Measurements from ENCODE around the gene ALPK3.
A peak's percentile ranks its signal among the peaks of the same experiment; 100 is the strongest.
"Not testable (repeated sequence)": the region's sequence is repeated elsewhere in the genome, so short reads cannot be mapped to it uniquely, and the experiment has no call there.

Gene ALPK3

DNA sequence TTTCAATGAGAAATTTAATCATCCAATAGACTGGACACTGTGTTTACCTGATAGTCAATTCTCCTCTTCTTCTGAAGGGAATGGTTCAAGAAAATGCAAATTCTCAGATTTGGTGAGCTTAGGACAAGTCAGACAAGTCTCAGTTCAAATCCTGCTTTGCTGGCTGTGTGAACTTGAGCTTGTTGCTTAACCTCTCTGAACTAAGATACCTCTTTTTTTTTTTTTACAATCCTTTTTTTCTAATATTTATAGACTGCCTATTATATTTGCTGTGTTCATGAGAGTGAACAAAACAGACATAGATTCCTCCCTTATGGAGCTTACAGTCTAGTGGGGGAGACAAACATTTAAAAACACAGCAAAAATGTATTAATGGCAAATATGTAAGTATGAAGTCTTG, 59.1 kb downstream of the ALPK3 start:
- ATAC-seq, result no peak

GRCh38 chr15:84877701-84878100, 60.5 kb downstream of the ALPK3 start:
- not testable (repeated sequence) for ATAC-seq

DNA sequence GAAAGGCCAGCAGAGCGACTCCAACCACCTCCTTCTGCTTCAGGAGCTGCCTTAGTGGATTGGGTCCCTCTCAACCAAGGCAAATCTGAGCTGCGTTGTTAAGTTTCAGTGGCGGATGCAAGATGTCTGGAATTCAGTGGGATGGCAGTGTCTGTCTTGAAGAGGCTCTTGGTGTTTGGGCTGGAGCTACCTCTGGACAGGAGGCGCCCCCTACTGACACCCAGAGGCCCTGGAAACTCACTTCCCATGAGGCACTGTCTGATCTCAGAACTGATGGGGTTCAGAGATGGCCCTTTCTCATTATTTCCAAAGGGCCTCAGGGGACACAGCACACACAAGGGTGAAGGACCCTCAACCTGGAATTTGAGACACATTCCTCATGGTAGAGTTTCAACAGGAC, 61.3 kb downstream of the ALPK3 start:
- peak; percentile 64 to 73 for ATAC-seq

DNA sequence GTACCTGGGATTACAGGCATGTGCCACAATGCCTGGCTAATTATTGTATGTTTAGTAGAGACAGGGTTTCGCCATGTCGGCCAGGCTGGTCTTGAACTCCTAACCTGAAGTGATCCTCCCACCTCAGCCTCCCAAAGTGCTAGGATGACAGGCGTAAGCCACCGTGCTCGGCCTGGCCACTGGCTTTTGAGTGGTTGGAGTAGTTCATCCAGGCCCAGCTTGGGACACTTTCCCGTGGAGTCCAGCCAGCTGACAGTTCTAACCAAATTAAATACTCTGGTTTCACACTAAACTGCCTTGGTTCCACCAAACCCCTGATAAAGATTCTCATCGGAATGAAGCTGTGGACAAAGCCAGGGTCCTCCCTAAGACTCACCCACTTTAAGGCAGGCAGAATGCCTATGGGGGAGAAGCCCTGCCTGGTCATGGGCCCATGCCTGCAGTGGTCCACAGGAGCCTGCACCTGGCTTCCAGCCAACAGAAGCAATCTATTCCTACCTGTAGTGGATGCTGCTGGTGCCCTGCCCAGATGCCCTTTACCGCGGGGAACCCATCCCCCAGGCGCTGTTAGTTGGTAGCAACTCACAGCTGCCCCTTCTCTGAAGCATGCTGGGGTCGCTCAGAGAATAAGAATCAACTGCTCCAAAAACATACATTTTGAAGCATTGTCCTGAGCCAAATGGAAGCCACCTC, 62.1 kb downstream of the ALPK3 start:
- no peak for ATAC-seq

- no peak for ATAC-seq
These were observed 62.9 kb downstream of the ALPK3 start for GRCh38 chr15:84880007-84880406.

- ATAC-seq, result no peak
These were observed 63.8 kb downstream of the ALPK3 start for GRCh38 chr15:84880822-84881519.

- ATAC-seq, result no peak
These were observed 64.3 kb downstream of the ALPK3 start for GRCh38 chr15:84881520-84881830.

- no peak for ATAC-seq
These were observed 66.3 kb downstream of the ALPK3 start for GRCh38 chr15:84883466-84883865.

GRCh38 chr15:84883916-84884781, 67.0 kb downstream of the ALPK3 start, which contains the start of gene SLC28A1:
TSS of gene SLC28A1 (plus strand) at chr15:84884662. CDS start at chr15:84887761, 3,099 bp downstream.
- no peak for ATAC-seq

GRCh38 chr15:84885801-84886200, 68.6 kb downstream of the ALPK3 start:
- no peak for ATAC-seq

DNA sequence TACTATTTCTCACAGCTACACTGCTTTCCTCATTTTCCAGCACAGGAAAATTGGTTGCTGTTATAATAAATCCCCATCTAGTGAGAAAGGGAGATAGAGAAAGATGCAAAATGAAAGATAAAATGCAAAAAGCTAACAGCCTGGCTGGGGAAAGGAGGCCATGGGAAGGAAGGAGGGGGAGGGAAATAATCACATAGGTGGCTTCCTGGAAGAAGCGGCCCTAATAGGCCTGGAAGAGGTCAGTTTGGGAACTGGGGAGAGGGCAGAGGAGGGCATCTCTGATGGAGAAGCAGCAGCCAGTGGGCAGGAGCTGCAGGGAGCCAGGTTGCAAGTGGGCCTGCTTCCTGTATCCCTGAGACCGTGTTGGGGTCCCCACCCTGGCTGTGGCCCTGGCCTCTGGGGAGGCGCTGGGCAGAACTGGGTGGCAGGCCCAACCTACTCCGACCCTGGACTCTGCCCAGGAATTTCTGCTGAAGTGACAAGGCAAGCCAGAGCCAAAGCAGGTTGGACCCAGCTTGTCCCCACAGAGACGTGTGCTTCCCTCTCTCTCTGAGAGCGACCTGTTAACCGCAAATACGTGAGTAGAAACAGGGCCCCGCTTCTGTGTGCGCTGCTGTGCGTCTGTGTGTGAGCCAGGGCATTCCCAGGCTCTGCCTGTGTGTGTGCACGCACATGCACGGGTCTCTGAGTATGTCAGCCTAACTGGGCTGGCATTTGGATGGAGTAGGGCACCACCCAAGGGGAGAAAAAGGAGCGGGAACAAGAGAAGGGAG, 69.2 kb downstream of the ALPK3 start:
- no peak for ATAC-seq

GRCh38 chr15:84886984-84887299, 69.8 kb downstream of the ALPK3 start:
- ATAC-seq, result no peak

- no peak for ATAC-seq
These were observed 70.8 kb downstream of the ALPK3 start for GRCh38 chr15:84887938-84888337.

GRCh38 chr15:84888639-84889038, 71.5 kb downstream of the ALPK3 start:
- ATAC-seq, result no peak

DNA sequence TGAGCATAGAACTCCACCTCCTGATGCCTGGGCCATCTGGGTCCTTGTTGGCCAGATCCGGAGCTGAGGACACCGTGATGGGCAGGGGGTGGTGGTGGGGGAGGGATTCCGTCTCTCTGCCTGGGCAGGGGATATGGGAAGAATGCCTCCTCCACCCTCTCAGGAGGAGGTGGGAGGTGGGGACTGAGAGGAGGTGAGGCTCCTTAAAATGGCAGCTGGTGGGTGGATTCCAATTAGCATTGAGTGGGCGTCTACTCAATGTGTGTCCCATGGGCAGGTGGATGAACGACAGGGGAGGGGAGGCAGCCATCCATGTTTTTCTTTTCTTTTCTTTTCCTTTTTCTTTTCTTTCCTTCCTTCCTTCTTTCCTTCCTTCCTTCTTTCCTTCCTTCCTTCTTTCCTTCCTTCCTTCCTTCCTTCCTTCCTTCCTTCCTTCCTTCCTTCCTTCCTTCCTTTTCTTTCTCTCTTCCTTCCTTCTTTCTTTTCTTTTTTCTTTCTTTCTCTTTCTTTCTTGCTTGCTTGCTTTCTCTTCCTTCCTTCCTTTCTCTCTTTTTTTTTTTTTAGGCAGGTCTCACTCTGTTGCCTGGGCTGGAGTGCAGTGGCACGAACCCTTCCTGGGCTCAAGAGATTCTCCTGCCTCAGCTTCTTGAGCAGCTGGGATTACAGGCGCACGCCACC, 72.3 kb downstream of the ALPK3 start:
- no peak for ATAC-seq

GRCh38 chr15:84889991-84890669, 73.0 kb downstream of the ALPK3 start:
- no peak for ATAC-seq

- ATAC-seq, result no peak
These were observed 73.6 kb downstream of the ALPK3 start for GRCh38 chr15:84890670-84891162.

DNA sequence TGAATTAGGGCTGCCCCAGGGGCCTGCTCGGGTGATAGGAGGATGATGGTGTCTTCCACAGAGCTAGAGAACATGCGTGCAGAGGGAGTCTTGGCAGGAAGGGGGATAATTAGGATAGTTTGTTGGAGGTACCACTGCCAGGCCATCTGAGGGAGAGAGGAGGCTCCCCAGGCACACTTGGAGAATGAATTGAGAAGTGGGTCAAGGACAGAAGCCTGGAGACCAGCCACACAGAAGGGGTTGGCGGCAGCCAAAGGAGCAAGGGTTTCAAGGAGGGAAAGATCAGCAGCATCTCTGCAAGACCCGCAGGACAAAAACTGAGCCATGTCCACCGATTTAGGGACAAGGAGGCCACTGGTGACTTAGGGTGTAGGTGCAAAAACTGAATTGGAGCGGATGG, 74.2 kb downstream of the ALPK3 start:
- no peak for ATAC-seq

DNA sequence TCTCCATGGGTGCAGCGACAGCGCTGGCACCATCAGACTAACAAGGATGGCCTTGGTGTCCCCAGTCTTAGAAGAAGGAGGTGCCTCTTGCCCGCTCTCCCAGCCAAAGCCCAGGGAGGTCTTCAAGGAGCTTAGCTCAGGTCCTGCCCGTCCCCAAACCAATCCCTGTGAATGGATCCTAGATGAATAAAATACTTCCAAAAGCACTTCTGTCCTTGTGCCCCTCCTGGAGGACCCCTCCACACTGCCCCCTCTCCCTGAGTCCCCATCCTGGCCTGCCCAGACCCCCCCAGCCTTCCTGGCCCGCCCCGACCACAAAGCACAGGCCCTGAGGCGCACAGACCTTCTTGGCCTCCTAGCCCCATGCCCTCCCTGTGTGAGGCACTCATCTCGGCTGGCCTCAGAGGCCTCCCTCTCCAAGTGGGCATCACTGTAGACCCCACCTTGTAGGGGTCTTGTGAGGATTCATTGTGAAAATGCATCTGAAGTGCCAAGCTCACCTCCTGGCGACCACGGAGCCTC, 75.7 kb downstream of the ALPK3 start:
- ATAC-seq, result no peak

DNA sequence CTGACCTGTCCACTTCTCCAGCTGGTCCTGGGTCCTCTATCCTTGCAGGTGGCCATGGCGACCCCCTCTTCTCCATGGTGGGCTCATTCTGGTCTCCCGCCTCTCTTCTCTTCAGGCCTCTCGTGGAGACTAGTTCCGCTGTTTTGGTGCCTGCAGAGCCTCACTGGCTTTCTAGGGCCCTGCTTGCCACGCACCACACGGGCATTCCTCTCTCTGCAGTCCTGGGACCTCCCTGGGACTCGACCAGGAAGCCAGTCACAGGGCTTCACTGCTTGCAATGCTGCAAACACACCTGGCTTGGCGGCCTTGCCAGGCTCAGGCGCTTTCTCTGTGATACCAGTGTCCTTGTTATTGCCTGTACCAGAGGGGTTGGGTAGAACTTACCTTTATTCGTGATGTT, 76.5 kb downstream of the ALPK3 start:
- no peak for ATAC-seq

GRCh38 chr15:84894736-84895425, 77.7 kb downstream of the ALPK3 start:
- no peak for ATAC-seq

Measured in activated CD4-positive, CD25-positive, alpha-beta regulatory T cell treated with anti-CD3 and anti-CD28 coated beads, Interleukin-2, amount 50 U/mL, for 24 hours (primary cell).